B cell (primary cell): ENCODE measurements around the gene ATXN2L. TPM values are rescaled to one million over a fixed set of nuclear protein-coding genes. Genes with fewer than 3 reads are reported as not detected.

Source experiments
- ATAC-seq: fragments of 200-7000 bp; cut with Tn5 transposase; one replicate; pipeline ENCODE4 v1.10.0; 2021; ENCODE audit warnings: low read depth, mild to moderate bottlenecking, moderate number of reproducible peaks, moderate library complexity
- CTCF ChIA-PET: fragments of 350-600 bp; sonication (Branson Sonifier 250); formaldehyde crosslinking; loops from one replicate; lab custom pipeline; 2021; ENCODE audit warnings: antibody characterized with exemption, inconsistent platforms; lab: Charles Lee
- POLR2A ChIA-PET: fragments of 350-600 bp; sonication (Branson Sonifier 250); formaldehyde crosslinking; loops from one replicate; lab custom pipeline; 2021; ENCODE audit warnings: antibody characterized with exemption; lab: Charles Lee
- DNase-seq: peaks from one replicate; pipeline ENCODE4 v3.0.0; 2013
- H2AFZ ChIP-seq: 2 replicates; pipeline ENCODE4 v1.6.1; 2012; ENCODE audit warnings: mild to moderate bottlenecking, low read depth, low read length; ENCODE audit not compliant: insufficient read depth, poor library complexity, severe bottlenecking
- H3K27ac ChIP-seq, 2 donors: 1 replicate in 1 of 2; 2 replicates in 1 of 2; pipeline ENCODE4 v1.5.1; 2012 to 2013; ENCODE audit warnings: low read length in 2 of 2, mild to moderate bottlenecking in 2 of 2, moderate library complexity in 1 of 2
- H3K27me3 ChIP-seq, 4 experiments: fragments of 200-600 bp in 1 of 4; sonication (generic) in 1 of 4; replicated peaks in 1 of 4; 1 replicate in 2 of 4; 2 replicates in 2 of 4; pipeline versions ENCODE4 v1.6.1 to v1.7.0; 2013 to 2016; ENCODE audit warnings: low read length in 3 of 4, mild to moderate bottlenecking in 2 of 4, mixed read lengths in 1 of 4, moderate library complexity in 1 of 4; ENCODE audit not compliant: insufficient read depth in 4 of 4, control insufficient read depth in 3 of 4; ENCODE audit errors: control extremely low read depth in 1 of 4
- H3K36me3 ChIP-seq, 2 experiments: replicated peaks in 1 of 2; 1 replicate in 1 of 2; 2 replicates in 1 of 2; pipeline versions ENCODE4 v1.6.1 to v1.7.1; 2013; ENCODE audit warnings: low read length in 1 of 2; ENCODE audit not compliant: insufficient read depth in 2 of 2, control insufficient read depth in 1 of 2; ENCODE audit errors: control extremely low read depth in 1 of 2, extremely low read depth in 1 of 2
- H3K4me1 ChIP-seq, 2 donors: fragments of 200-600 bp in 1 of 2; sonication (generic) in 1 of 2; 1 replicate in 1 of 2; 2 replicates in 1 of 2; pipeline versions ENCODE4 v1.5.1 to v1.6.1; 2013 to 2017; ENCODE audit warnings: low read length in 2 of 2; ENCODE audit not compliant: control insufficient read depth in 2 of 2, insufficient read depth in 2 of 2
- H3K4me2 ChIP-seq: replicated peaks from 2 replicates; pipeline ENCODE3; 2012; ENCODE audit warnings: mild to moderate bottlenecking, low read depth, low read length; ENCODE audit not compliant: poor library complexity, severe bottlenecking
- H3K4me3 ChIP-seq, 5 experiments: fragments of 200-600 bp in 1 of 5; sonication (generic) in 1 of 5; 1 replicate in 3 of 5; 2 replicates in 2 of 5; pipeline versions ENCODE4 v1.5.1 to v1.7.0; 2011 to 2016; ENCODE audit warnings: low read length in 4 of 5, mild to moderate bottlenecking in 4 of 5, low read depth in 2 of 5, control low read depth in 1 of 5, moderate library complexity in 1 of 5; ENCODE audit not compliant: insufficient read depth in 1 of 5; ENCODE audit errors: control extremely low read depth in 1 of 5, extremely low read depth in 1 of 5
- H3K79me2 ChIP-seq: fragments of 200-600 bp; sonication (generic); one replicate; pipeline ENCODE4 v1.6.0; 2016; ENCODE audit warnings: low read length; ENCODE audit not compliant: control insufficient read depth, insufficient read depth
- H3K9ac ChIP-seq: fragments of 200-600 bp; sonication (generic); 2 replicates; pipeline ENCODE4 v1.6.1; 2017; ENCODE audit warnings: mild to moderate bottlenecking, low read length, moderate library complexity
- H3K9me3 ChIP-seq, 3 donors: one replicate each; pipeline versions ENCODE4 v1.6.1 to v1.7.1; 2013; ENCODE audit warnings: low read length in 2 of 3; ENCODE audit not compliant: control insufficient read depth in 2 of 3, insufficient read depth in 1 of 3; ENCODE audit errors: control extremely low read depth in 1 of 3
- H4K20me1 ChIP-seq: 2 replicates; pipeline ENCODE4 v1.6.0; 2012; ENCODE audit warnings: mild to moderate bottlenecking, low read length; ENCODE audit not compliant: insufficient read depth, control insufficient read depth, poor library complexity, severe bottlenecking
- H3K27ac Mint-ChIP-seq: one replicate; pipeline ENCODE4 v1.8.0; 2021; ENCODE audit warnings: mixed read lengths
- H3K27me3 Mint-ChIP-seq: one replicate; pipeline ENCODE4 v1.8.0; 2021; ENCODE audit warnings: mixed read lengths
- H3K4me1 Mint-ChIP-seq: one replicate; pipeline ENCODE4 v1.8.0; 2021; ENCODE audit warnings: mixed read lengths
- H3K4me3 Mint-ChIP-seq: one replicate; pipeline ENCODE4 v1.8.0; 2021; ENCODE audit warnings: mixed read lengths
- H3K9me3 Mint-ChIP-seq: one replicate; pipeline ENCODE4 v1.8.0; 2022; ENCODE audit warnings: mixed read lengths; ENCODE audit not compliant: insufficient read depth
- EZH2 ChIP-seq: IDR thresholded peaks from 2 replicates; pipeline ENCODE4 v1.6.1; 2012; ENCODE audit warnings: borderline replicate concordance, low read depth, mild to moderate bottlenecking, moderate library complexity, low read length; ENCODE audit not compliant: insufficient read depth, poor library complexity, severe bottlenecking
- WGBS: methylation state at CpG from one replicate; pipeline ENCODE4 v1.1.5; 2013; ENCODE audit warnings: missing lambda C conversion rate; ENCODE audit not compliant: insufficient coverage; 5-methylcytosine and 5-hydroxymethylcytosine counted together
- intact Hi-C: fragments of 100-400 bp; cut with micrococcal nuclease; formaldehyde crosslinking; loops from one replicate; pipeline ENCODE4 v1.10.0; 2022
- polyA plus RNA-seq: library from polyadenylated mRNA; depleted of rRNA; stranded (reverse); fragments of >200 nt; gene quantifications from 2 replicates; pipeline ENCODE4 v1.2.3, GENCODE V29; 2012
- total RNA-seq, 2 donors: library from RNA; stranded (reverse); fragments of 120-200 nt in 1 of 2; gene quantifications; 1 replicate in 1 of 2; 2 replicates in 1 of 2; pipeline versions ENCODE4 v1.2.3 to v1.2.4, GENCODE V29; 2013 to 2022
- TF ChIP-seq, protein P1 (sequence below): fragments of 200-600 bp; IDR thresholded peaks from one replicate; pipeline ENCODE4 v1.8.0; 2022; ENCODE audit warnings: antibody characterized with exemption, mild to moderate bottlenecking

ATXN2L gene
- total and polyA plus RNA-seq, 2 donors (not counting 1 experiment from before 2014, with no cell fraction given), result 157 to 289 TPM

DNA sequence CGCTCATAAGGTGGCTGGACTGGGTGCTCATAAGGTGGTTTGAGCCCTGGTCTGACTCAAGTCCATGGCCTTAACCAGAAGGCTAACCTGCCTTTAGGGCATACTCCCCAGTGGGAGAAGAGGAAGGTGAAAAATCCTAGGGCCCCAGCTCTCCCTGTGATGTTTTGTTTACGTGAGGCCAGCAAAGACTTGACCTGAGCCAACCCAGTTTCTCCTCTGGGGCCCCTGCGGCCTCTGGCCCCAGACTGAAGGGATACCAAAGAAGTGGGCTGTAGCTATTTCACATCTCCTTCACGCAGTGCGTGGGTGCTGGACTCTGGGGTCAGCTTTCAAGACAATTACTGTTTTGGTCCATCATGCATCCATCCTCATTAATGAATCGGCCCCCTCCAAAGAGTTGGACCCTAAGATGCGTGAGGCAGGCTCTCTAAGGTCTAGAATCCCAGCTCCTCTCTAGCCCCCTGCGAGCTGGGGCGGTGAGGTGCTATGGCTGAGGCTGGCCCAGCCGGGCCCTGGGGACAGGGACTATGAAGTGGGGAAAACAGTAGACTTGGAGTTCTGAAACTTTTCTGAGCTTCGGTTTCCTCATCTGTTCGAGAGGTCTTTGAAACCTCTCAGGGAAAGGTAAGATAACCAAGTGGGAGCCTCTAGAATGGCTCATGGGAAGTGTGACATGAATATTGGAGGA lies 42.3 kb downstream of the ATXN2L start:
- H3K36me3 ChIP-seq, result peaks cover 2 to 24% of the 10 kb centered on the region in 2 experiments
- no peak overlapping the region for H3K27ac Mint-ChIP-seq
- H3K4me3 ChIP-seq, result no peak overlapping the region
- TF ChIP-seq EZH2, result no peak
- TF ChIP-seq, protein P1, sequence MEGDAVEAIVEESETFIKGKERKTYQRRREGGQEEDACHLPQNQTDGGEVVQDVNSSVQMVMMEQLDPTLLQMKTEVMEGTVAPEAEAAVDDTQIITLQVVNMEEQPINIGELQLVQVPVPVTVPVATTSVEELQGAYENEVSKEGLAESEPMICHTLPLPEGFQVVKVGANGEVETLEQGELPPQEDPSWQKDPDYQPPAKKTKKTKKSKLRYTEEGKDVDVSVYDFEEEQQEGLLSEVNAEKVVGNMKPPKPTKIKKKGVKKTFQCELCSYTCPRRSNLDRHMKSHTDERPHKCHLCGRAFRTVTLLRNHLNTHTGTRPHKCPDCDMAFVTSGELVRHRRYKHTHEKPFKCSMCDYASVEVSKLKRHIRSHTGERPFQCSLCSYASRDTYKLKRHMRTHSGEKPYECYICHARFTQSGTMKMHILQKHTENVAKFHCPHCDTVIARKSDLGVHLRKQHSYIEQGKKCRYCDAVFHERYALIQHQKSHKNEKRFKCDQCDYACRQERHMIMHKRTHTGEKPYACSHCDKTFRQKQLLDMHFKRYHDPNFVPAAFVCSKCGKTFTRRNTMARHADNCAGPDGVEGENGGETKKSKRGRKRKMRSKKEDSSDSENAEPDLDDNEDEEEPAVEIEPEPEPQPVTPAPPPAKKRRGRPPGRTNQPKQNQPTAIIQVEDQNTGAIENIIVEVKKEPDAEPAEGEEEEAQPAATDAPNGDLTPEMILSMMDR, result no peak
- no peaks in the 10 kb centered on the region for H3K27me3 Mint-ChIP-seq
- H3K79me2 ChIP-seq, result peaks cover 4% of the 10 kb centered on the region
- H3K9ac ChIP-seq, result no peak overlapping the region
- H3K4me3 Mint-ChIP-seq, result peak overlapping the region; percentile 100
- intact Hi-C loops, result no loop called here
- ChIA-PET POLR2A (interaction anchor here (1.1 to 5.1 kb wide), 5 partner anchors 12 to 85 kb away, joined by 3 to 56 read pairs (median 14); partner anchors contain the start of genes NFATC2IP, RABEP2 and TUFM), CTCF (interaction anchor here (1.0 to 5.1 kb wide), 4 partner anchors 9 to 81 kb away, joined by 3 to 70 read pairs (median 28); partner anchors contain the start of gene TUFM)
- ATAC-seq, result no peak
- 97% methylated on average over 12 of the region's 12 CpGs for WGBS
- H3K27ac ChIP-seq, result peak overlapping the region in 1 of 2 donors; percentile 82
- H2AFZ ChIP-seq, result no peak overlapping the region
- H3K4me1 ChIP-seq, result peaks cover 5 to 25% of the 10 kb centered on the region in 2 donors
- H3K4me2 ChIP-seq, result peak overlapping the region; percentile 81
- no peak for DNase-seq
- no peaks in the 10 kb centered on the region for H3K27me3 ChIP-seq
- no peaks in the 10 kb centered on the region for H3K9me3 ChIP-seq
- peaks cover 28% of the 10 kb centered on the region for H4K20me1 ChIP-seq
- peaks cover 28% of the 10 kb centered on the region for H3K4me1 Mint-ChIP-seq
- no peaks in the 10 kb centered on the region for H3K9me3 Mint-ChIP-seq
